BJ (cell line): ENCODE measurements around the gene LRBA. TPM values are rescaled to one million over a fixed set of nuclear protein-coding genes. Genes with fewer than 3 reads are reported as not detected.

Experiments
- CTCF ChIA-PET: fragments of 350-600 bp; formaldehyde crosslinking; extraction: SDS; loops from one replicate; lab custom pipeline; 2021; ENCODE audit warnings: antibody characterized with exemption, inconsistent platforms; lab: Yijun Ruan, JAX
- POLR2A ChIA-PET: fragments of 300-600 bp; sonication (Branson Sonifier 250); formaldehyde crosslinking; extraction: SDS; loops from one replicate; lab custom pipeline; 2021; ENCODE audit warnings: antibody characterized with exemption; lab: Charles Lee
- DNase-seq: peaks from one replicate; pipeline ENCODE4 v3.0.0-alpha.2; 2011; ENCODE audit warnings: low read depth
- H3K27me3 ChIP-seq: 2 replicates; pipeline ENCODE4 v1.6.0; 2011; ENCODE audit warnings: low read length; ENCODE audit not compliant: control insufficient read depth, insufficient read depth
- H3K36me3 ChIP-seq: 2 replicates; pipeline ENCODE4 v1.5.1; 2011; ENCODE audit warnings: low read length; ENCODE audit not compliant: control insufficient read depth, insufficient read depth
- H3K4me3 ChIP-seq: 2 replicates; pipeline ENCODE4 v1.5.1; 2011; ENCODE audit warnings: low read depth, mild to moderate bottlenecking, control low read depth, low read length
- polyA plus RNA-seq: library from polyadenylated mRNA; depleted of rRNA; stranded (reverse); fragments of >200 nt; gene quantifications from 2 replicates; pipeline ENCODE4 v1.2.3, GENCODE V29; 2011
- TF ChIP-seq, protein P1 (sequence below): IDR thresholded peaks from 2 replicates; pipeline ENCODE4 v1.5.1; 2011; ENCODE audit warnings: low read depth, mild to moderate bottlenecking, control low read depth, inconsistent platforms, low read length, moderate library complexity; ENCODE audit not compliant: insufficient read depth

LRBA gene
- polyA plus RNA-seq, 1 experiment = 8.2 TPM

- H3K36me3 ChIP-seq = no peaks in the 10 kb centered on the region
These were observed 513.1 kb downstream of the LRBA start for GRCh38 chr4:150501983-150502382.

GRCh38 chr4:150501009-150501727 lies 513.9 kb downstream of the LRBA start:
- Histone ChIP-seq H3K36me3 (no peaks in the 10 kb centered on the region), H3K4me3 (no peak overlapping the region), H3K27me3 (no peaks in the 10 kb centered on the region)
- ChIA-PET POLR2A (no interaction called here), CTCF (interaction anchor here (1.1 kb wide), 1 partner anchor 203 kb away, joined by 3 read pairs; no protein-coding TSS in a partner anchor)
- TF ChIP-seq, protein P1, sequence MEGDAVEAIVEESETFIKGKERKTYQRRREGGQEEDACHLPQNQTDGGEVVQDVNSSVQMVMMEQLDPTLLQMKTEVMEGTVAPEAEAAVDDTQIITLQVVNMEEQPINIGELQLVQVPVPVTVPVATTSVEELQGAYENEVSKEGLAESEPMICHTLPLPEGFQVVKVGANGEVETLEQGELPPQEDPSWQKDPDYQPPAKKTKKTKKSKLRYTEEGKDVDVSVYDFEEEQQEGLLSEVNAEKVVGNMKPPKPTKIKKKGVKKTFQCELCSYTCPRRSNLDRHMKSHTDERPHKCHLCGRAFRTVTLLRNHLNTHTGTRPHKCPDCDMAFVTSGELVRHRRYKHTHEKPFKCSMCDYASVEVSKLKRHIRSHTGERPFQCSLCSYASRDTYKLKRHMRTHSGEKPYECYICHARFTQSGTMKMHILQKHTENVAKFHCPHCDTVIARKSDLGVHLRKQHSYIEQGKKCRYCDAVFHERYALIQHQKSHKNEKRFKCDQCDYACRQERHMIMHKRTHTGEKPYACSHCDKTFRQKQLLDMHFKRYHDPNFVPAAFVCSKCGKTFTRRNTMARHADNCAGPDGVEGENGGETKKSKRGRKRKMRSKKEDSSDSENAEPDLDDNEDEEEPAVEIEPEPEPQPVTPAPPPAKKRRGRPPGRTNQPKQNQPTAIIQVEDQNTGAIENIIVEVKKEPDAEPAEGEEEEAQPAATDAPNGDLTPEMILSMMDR = no peak
- DNase-seq = peak; percentile 37

More at GRCh38 chr4:150501983-150502382, 513.1 kb downstream of the LRBA start:
- no peaks in the 10 kb centered on the region for H3K27me3 ChIP-seq
- DNase-seq = no peak
- ChIA-PET CTCF (no interaction called here), POLR2A (no interaction called here)
- no peak overlapping the region for H3K4me3 ChIP-seq
- TF ChIP-seq, protein P1 = no peak

DNA sequence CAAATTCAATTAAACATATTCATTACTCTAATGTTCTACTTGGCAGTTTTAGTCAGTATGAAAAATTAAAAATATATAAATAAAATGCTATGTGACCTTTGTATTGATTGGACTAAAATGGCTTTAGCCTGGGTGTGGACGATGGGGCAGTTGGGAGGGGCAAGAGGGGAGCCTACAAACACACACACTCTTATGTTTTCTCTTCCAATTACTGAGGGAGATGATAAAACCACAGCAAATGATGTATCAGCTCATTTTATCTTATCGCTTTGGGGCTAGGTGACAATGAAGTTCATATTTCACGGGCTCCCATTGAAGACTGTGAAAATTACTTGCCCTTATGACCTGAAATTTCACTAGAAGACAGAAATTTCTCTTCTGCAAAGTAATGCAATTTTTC lies 517.5 kb downstream of the LRBA start:
- ChIA-PET POLR2A (no interaction called here), CTCF (interaction anchor here (1.0 kb wide), 1 partner anchor 18 kb away, joined by 3 read pairs; no protein-coding TSS in a partner anchor)
- Histone ChIP-seq H3K36me3 (no peaks in the 10 kb centered on the region), H3K27me3 (no peaks in the 10 kb centered on the region), H3K4me3 (no peak overlapping the region)
- no peak for DNase-seq
- TF ChIP-seq, protein P1 = no peak

DNA sequence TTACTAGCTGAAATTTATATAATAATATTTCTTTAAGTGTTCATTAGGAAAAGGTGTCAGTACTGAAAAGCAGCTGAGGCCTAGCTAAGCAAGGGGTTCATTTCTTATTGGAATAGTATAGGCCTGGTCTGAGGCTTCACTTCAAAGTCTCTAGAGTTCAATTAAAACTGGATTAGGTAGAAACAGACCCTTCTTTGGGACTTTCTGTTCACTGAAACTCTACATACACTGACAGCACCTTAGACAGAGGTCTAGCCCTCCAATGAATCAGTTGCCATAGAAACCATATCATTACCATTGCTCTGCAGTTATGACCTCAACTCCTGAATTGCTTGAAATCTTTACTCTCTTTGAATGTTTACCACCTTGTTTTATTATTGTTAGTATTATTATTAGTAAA lies 519.5 kb downstream of the LRBA start:
- CTCF ChIA-PET = interaction anchor here (1.0 to 1.4 kb wide), 2 partner anchors 10 to 158 kb away, joined by 3 to 4 read pairs; no protein-coding TSS in a partner anchor
- TF ChIP-seq, protein P1 = no peak
- POLR2A ChIA-PET = no interaction called here

GRCh38 chr4:150493851-150494250 lies 521.2 kb downstream of the LRBA start:
- TF ChIP-seq, protein P1 = no peak
- Histone ChIP-seq H3K36me3 (no peaks in the 10 kb centered on the region), H3K27me3 (no peaks in the 10 kb centered on the region), H3K4me3 (no peak overlapping the region)
- DNase-seq = no peak
- ChIA-PET CTCF (no interaction called here), POLR2A (no interaction called here)

More for the DNA sequence above, 519.5 kb downstream of the LRBA start:
- DNase-seq = no peak
- Histone ChIP-seq H3K36me3 (no peaks in the 10 kb centered on the region), H3K4me3 (no peak overlapping the region), H3K27me3 (no peaks in the 10 kb centered on the region)
